A549 (cell line): ENCODE measurements around the gene MT1E. TPM values are rescaled to one million over a fixed set of nuclear protein-coding genes. Genes with fewer than 3 reads are reported as not detected.
"Not testable (repeated sequence)": the region's sequence is repeated elsewhere in the genome, so short reads cannot be mapped to it uniquely, and the experiment has no call there.

ENCODE experiments used
- ATAC-seq, 2 experiments: fragments of 200-7000 bp in 1 of 2; fragments of >200 bp in 1 of 2; cut with Nextera tagmentation in 1 of 2; cut with Tn5 transposase in 1 of 2; 3 replicates each; pipeline versions ENCODE4 v1.8.0 to v1.9.1; 2018 to 2020; ENCODE audit warnings: mild to moderate bottlenecking in 1 of 2, moderate library complexity in 1 of 2
- CTCF ChIA-PET: fragments of 300-600 bp; sonication (Branson Sonifier 250); formaldehyde crosslinking; extraction: SDS; loops from one replicate; lab custom pipeline; 2021; ENCODE audit warnings: antibody characterized with exemption, inconsistent platforms; lab: Yijun Ruan, JAX
- POLR2A ChIA-PET: fragments of 350-600 bp; formaldehyde crosslinking; extraction: SDS; loops from one replicate; lab custom pipeline; 2021; ENCODE audit warnings: antibody characterized with exemption, inconsistent platforms; lab: Yijun Ruan, JAX
- DNase-seq, 2 experiments: peaks; one replicate each; pipeline versions ENCODE4 v3.0.0 to v3.0.0-alpha.2; 2011 to 2016; ENCODE audit warnings: low read depth in 1 of 2, low spot score in 1 of 2
- FAIRE-seq: peaks from 2 replicates; lab custom pipeline; 2011; peaks lifted over from hg19 to GRCh38; lab: Jason Lieb, UNC
- H3K27ac ChIP-seq, 2 experiments: fragments of >200 bp; sonication (Bioruptor Twin); formaldehyde crosslinking; 3 replicates each; pipeline ENCODE4 v1.5.1; 2016 to 2017
- H3K4me1 ChIP-seq: fragments of >200 bp; sonication (Bioruptor Twin); formaldehyde crosslinking; 3 replicates; pipeline ENCODE4 v1.6.1; 2016
- H3K4me2 ChIP-seq: fragments of >200 bp; sonication (Bioruptor Twin); formaldehyde crosslinking; 3 replicates; pipeline ENCODE4 v1.6.1; 2016
- H3K4me3 ChIP-seq: fragments of >200 bp; sonication (Bioruptor Twin); formaldehyde crosslinking; 3 replicates; pipeline ENCODE4 v1.5.1; 2016
- H3K9me3 ChIP-seq: fragments of >200 bp; sonication (Bioruptor Twin); formaldehyde crosslinking; 3 replicates; pipeline ENCODE4 v1.6.1; 2016
- CBX2 ChIP-seq: fragments of 200-600 bp; sonication (generic); IDR thresholded peaks from 2 replicates; pipeline ENCODE4 v1.6.1; 2016; ENCODE audit warnings: low read depth, mild to moderate bottlenecking, borderline replicate concordance
- CTCF ChIP-seq: fragments of >200 bp; sonication (Bioruptor Twin); formaldehyde crosslinking; IDR thresholded peaks from 3 replicates; pipeline ENCODE4 v1.5.1; 2016
- E2F6 ChIP-seq: IDR thresholded peaks from 2 replicates; pipeline ENCODE4 v1.6.1; 2012; ENCODE audit warnings: low read depth, borderline replicate concordance
- ELK1 ChIP-seq: fragments of 150-350 bp; IDR thresholded peaks from 2 replicates; pipeline ENCODE4 v1.6.1; 2014; ENCODE audit warnings: low read depth, mild to moderate bottlenecking, low read length
- FOXS1 ChIP-seq: fragments of 250-450 bp; sonication (Bioruptor Pico); IDR thresholded peaks from 2 replicates; pipeline ENCODE4 v1.5.0; 2020; ENCODE audit warnings: mild to moderate bottlenecking, moderate library complexity
- GATA3 ChIP-seq: IDR thresholded peaks from 2 replicates; pipeline ENCODE4 v1.6.1; 2012; ENCODE audit warnings: borderline replicate concordance
- HOXB5 ChIP-seq: fragments of 250-450 bp; sonication (Bioruptor Pico); IDR thresholded peaks from 2 replicates; pipeline ENCODE4 v1.5.0; 2020; ENCODE audit warnings: mild to moderate bottlenecking, moderate library complexity
- JUNB ChIP-seq: fragments of >200 bp; sonication (Bioruptor Twin); formaldehyde crosslinking; IDR thresholded peaks from 2 replicates; pipeline ENCODE4 v1.6.1; 2016
- MAX ChIP-seq: IDR thresholded peaks from 2 replicates; pipeline ENCODE4 v1.6.1; 2012
- MYC ChIP-seq: IDR thresholded peaks from 2 replicates; pipeline ENCODE4 v1.6.1; 2012; ENCODE audit warnings: mild to moderate bottlenecking, inconsistent platforms, low read length, improper control_type of control experiment, borderline replicate concordance
- PBX3 ChIP-seq: IDR thresholded peaks from 2 replicates; pipeline ENCODE4 v1.6.1; 2012
- PHF8 ChIP-seq: fragments of 200-600 bp; sonication (generic); IDR thresholded peaks from 2 replicates; pipeline ENCODE4 v1.6.1; 2016; ENCODE audit warnings: low read depth, mild to moderate bottlenecking, antibody characterized with exemption, moderate library complexity, borderline replicate concordance
- POLR2AphosphoS2 ChIP-seq: conservative IDR thresholded peaks from 2 replicates; pipeline ENCODE4 v1.6.1; 2012; ENCODE audit warnings: low read length, improper control_type of control experiment, inconsistent platforms
- RNF2 ChIP-seq: fragments of 200-600 bp; sonication (generic); IDR thresholded peaks from 2 replicates; pipeline ENCODE4 v1.6.1; 2016; ENCODE audit warnings: low read depth, mild to moderate bottlenecking, antibody characterized with exemption, moderate library complexity, borderline replicate concordance
- TFCP2L1 ChIP-seq: fragments of 250-450 bp; sonication (Bioruptor Pico); IDR thresholded peaks from 2 replicates; pipeline ENCODE4 v1.5.0; 2021; ENCODE audit warnings: mild to moderate bottlenecking
- USF2 ChIP-seq: fragments of 450-650 bp; IDR thresholded peaks from 2 replicates; pipeline ENCODE4 v1.6.1; 2014; ENCODE audit warnings: antibody characterized with exemption
- ZNF302 ChIP-seq: fragments of 250-450 bp; sonication (Bioruptor Pico); IDR thresholded peaks from 2 replicates; pipeline ENCODE4 v1.9.0; 2021; ENCODE audit warnings: inconsistent platforms, mild to moderate bottlenecking, moderate library complexity
- ZSCAN20 ChIP-seq: fragments of 250-450 bp; sonication (Bioruptor Pico); IDR thresholded peaks from 2 replicates; pipeline ENCODE4 v1.8.0; 2022; ENCODE audit warnings: mild to moderate bottlenecking, moderate library complexity
- WGBS: methylation state at CpG from one replicate; pipeline ENCODE4 v1.1.6; 2017; ENCODE audit errors: missing lambda C conversion rate; 5-methylcytosine and 5-hydroxymethylcytosine counted together
- polyA plus RNA-seq, 4 experiments: library from polyadenylated mRNA; depleted of rRNA in 3 of 4; stranded (reverse); fragments of >200 nt; fragmentation: RNase III in 1 of 4; extraction: RNeasy Plus Mini Kit Qiagen cat#74134 plus additional on column Dnase treatment in 1 of 4; gene quantifications; 2 replicates in 3 of 4; 3 replicates in 1 of 4; pipeline ENCODE4 v1.2.3, GENCODE V29; 2011 to 2017

MT1E gene
- polyA plus RNA-seq, 2 of the 4 experiments (the other 2 are of a cell fraction), result not detected

- TF ChIP-seq CTCF, result no peak
- TF ChIP-seq USF2, result no peak
- TF ChIP-seq PBX3, result no peak
- TF ChIP-seq ELK1, result no peak
- TF ChIP-seq ZNF302 (CRISPR knock-in tag), result no peak
- TF ChIP-seq CBX2, result no peak
- TF ChIP-seq, all 56 proteins: peak for 0
These were observed 45.1 kb upstream of the MT1E start (continued) for GRCh38 chr16:56580391-56581048.

GRCh38 chr16:56582911-56583310, 42.7 kb upstream of the MT1E start:
- DNase-seq, H3K4me2 ChIP-seq, H3K27ac ChIP-seq, H3K4me3 ChIP-seq, H3K9me3 ChIP-seq, FAIRE-seq, POLR2A ChIA-PET, ATAC-seq: not testable (repeated sequence)
- peaks cover 10% of the 10 kb centered on the region; the same call in 2 of the 3 replicates for H3K4me1 ChIP-seq
- CTCF ChIA-PET, result interaction anchor here (0.8 to 1.6 kb wide), 4 partner anchors 21 to 135 kb away, joined by 3 read pairs; no protein-coding TSS in a partner anchor
- 77% methylated on average over 2 of the region's 2 CpGs for WGBS

- Histone ChIP-seq H3K27ac (no peak overlapping the region), H3K4me2 (no peak overlapping the region), H3K9me3 (no peaks in the 10 kb centered on the region), H3K4me1 (peaks cover 10% of the 10 kb centered on the region; the same call in 2 of the 3 replicates), H3K4me3 (no peak overlapping the region)
- ATAC-seq, result no peak
- TF ChIP-seq E2F6 (no peak), TFCP2L1 (CRISPR knock-in tag) (no peak), PBX3 (no peak), HOXB5 (no peak), POLR2AphosphoS2 (no peak), ZNF302 (CRISPR knock-in tag) (no peak), MAX (no peak), ZSCAN20 (CRISPR knock-in tag) (no peak), FOXS1 (CRISPR knock-in tag) (no peak), MYC (no peak), GATA3 (no peak), RNF2 (no peak), PHF8 (no peak), JUNB (no peak), CBX2 (no peak)
- ChIA-PET CTCF (interaction anchor here (1.2 to 1.6 kb wide), 3 partner anchors 20 to 135 kb away, joined by 3 read pairs; no protein-coding TSS in a partner anchor), POLR2A (no interaction called here)
- WGBS, result 83% methylated on average over 11 of the region's 11 CpGs
- no peak for DNase-seq
- no peak for FAIRE-seq
These were observed 42.0 kb upstream of the MT1E start for GRCh38 chr16:56583351-56584168.
